ENCODE data around the gene SEC61A2. TPM values are rescaled to one million over a fixed set of nuclear protein-coding genes. Genes with fewer than 3 reads are reported as not detected.

Gene SEC61A2
- total RNA-seq, 1 donor from 2014 or later: 24.9 TPM

DNA sequence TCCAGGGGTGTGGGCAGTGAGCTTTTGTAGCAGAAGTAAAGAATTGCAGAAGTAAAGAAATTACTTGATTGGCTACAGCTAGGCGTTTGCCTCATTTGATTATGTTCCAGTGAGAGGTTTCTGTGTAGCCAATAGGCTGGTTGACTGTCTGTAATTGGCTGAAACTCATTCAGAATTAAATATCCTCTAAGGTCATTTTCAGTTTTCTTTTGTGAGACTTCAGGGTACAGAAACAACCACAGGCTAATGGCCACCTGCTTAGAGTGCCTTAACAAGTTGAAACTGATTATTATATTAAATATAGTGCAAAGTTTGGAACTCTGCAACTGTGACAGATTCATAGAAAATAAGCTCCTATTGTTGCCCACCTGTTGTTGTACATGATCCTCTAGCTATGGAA lies 10.6 kb downstream of the SEC61A2 start:
- Mint-ChIP-seq H3K27me3 (no peaks in the 10 kb centered on the region), H3K27ac (no peak overlapping the region), H3K4me3 (ENCODE audit: low read depth) (no peak overlapping the region), H3K4me1 (ENCODE audit: low read depth) (no peaks in the 10 kb centered on the region), H3K36me3 (ENCODE audit: insufficient read depth) (peaks cover 24% of the 10 kb centered on the region), H3K9me3 (ENCODE audit: low read depth) (no peaks in the 10 kb centered on the region)
- DNase-seq (ENCODE audit: low spot score, unreplicated experiment): no peak
- TF ChIP-seq, protein P1, sequence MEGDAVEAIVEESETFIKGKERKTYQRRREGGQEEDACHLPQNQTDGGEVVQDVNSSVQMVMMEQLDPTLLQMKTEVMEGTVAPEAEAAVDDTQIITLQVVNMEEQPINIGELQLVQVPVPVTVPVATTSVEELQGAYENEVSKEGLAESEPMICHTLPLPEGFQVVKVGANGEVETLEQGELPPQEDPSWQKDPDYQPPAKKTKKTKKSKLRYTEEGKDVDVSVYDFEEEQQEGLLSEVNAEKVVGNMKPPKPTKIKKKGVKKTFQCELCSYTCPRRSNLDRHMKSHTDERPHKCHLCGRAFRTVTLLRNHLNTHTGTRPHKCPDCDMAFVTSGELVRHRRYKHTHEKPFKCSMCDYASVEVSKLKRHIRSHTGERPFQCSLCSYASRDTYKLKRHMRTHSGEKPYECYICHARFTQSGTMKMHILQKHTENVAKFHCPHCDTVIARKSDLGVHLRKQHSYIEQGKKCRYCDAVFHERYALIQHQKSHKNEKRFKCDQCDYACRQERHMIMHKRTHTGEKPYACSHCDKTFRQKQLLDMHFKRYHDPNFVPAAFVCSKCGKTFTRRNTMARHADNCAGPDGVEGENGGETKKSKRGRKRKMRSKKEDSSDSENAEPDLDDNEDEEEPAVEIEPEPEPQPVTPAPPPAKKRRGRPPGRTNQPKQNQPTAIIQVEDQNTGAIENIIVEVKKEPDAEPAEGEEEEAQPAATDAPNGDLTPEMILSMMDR (IDR thresholded peaks at IDR 0.05; ENCODE audit: unreplicated experiment): no peak

GRCh38 chr10:12144538-12144937 lies 15.1 kb downstream of the SEC61A2 start:
- no peak overlapping the region for H3K27ac Mint-ChIP-seq
- DNase-seq (ENCODE audit: low spot score, unreplicated experiment): no peak
- no peaks in the 10 kb centered on the region for H3K9me3 Mint-ChIP-seq (ENCODE audit: low read depth)
- TF ChIP-seq, protein P1 (IDR thresholded peaks at IDR 0.05; ENCODE audit: unreplicated experiment): no peak
- peaks cover 24% of the 10 kb centered on the region for H3K36me3 Mint-ChIP-seq (ENCODE audit: insufficient read depth)
- H3K27me3 Mint-ChIP-seq: no peaks in the 10 kb centered on the region
- H3K4me1 Mint-ChIP-seq (ENCODE audit: low read depth): no peaks in the 10 kb centered on the region
- no peak overlapping the region for H3K4me3 Mint-ChIP-seq (ENCODE audit: low read depth)

- Mint-ChIP-seq H3K27ac (no peak overlapping the region), H3K9me3 (ENCODE audit: low read depth) (no peaks in the 10 kb centered on the region), H3K4me3 (ENCODE audit: low read depth) (no peak overlapping the region), H3K27me3 (no peaks in the 10 kb centered on the region), H3K4me1 (ENCODE audit: low read depth) (no peaks in the 10 kb centered on the region), H3K36me3 (ENCODE audit: insufficient read depth) (peaks cover 25% of the 10 kb centered on the region)
- no peak for DNase-seq (ENCODE audit: low spot score, unreplicated experiment)
- TF ChIP-seq, protein P1 (IDR thresholded peaks at IDR 0.05; ENCODE audit: unreplicated experiment): no peak
Measured at GRCh38 chr10:12150163-12150562, 20.7 kb downstream of the SEC61A2 start.

DNA sequence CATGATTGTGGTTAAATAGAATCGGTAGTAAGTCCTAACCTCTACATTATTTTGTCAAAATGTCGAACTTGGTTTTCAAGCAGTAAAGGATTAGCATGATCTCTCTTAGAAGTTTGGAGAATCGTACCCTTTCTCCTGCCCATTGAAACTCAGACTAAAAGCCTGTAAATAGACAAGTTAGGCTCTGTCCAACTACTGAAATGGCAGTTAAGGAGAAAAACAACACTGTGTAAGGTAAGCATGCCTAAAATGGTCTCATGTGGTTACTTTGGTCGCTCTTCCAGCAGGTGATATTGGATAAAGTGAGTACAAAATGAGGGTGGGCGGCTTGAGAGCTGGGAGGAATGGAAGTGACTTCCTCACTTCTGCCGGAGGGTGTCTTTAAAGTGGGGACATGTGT lies 25.0 kb downstream of the SEC61A2 start:
- no peaks in the 10 kb centered on the region for H3K9me3 Mint-ChIP-seq (ENCODE audit: low read depth)
- TF ChIP-seq, protein P1 (IDR thresholded peaks at IDR 0.05; ENCODE audit: unreplicated experiment): no peak
- DNase-seq (ENCODE audit: low spot score, unreplicated experiment): no peak
- no peak overlapping the region for H3K4me3 Mint-ChIP-seq (ENCODE audit: low read depth)
- H3K4me1 Mint-ChIP-seq (ENCODE audit: low read depth): no peaks in the 10 kb centered on the region
- peak overlapping the region; percentile 59 for H3K27ac Mint-ChIP-seq
- H3K36me3 Mint-ChIP-seq (ENCODE audit: insufficient read depth): peaks cover 24% of the 10 kb centered on the region
- H3K27me3 Mint-ChIP-seq: no peaks in the 10 kb centered on the region

- Mint-ChIP-seq H3K4me3 (ENCODE audit: low read depth) (no peak overlapping the region), H3K27ac (no peak overlapping the region), H3K9me3 (ENCODE audit: low read depth) (no peaks in the 10 kb centered on the region), H3K4me1 (ENCODE audit: low read depth) (no peaks in the 10 kb centered on the region), H3K27me3 (no peaks in the 10 kb centered on the region), H3K36me3 (ENCODE audit: insufficient read depth) (peaks cover 23% of the 10 kb centered on the region)
- DNase-seq (ENCODE audit: low spot score, unreplicated experiment): no peak
- TF ChIP-seq, protein P1 (IDR thresholded peaks at IDR 0.05; ENCODE audit: unreplicated experiment): no peak
Measured at GRCh38 chr10:12156367-12157123, 27.1 kb downstream of the SEC61A2 start.

Data from progenitor cell of endocrine pancreas (in vitro differentiated cells).